Ishikawa (cell line): ENCODE data around the gene RSAD1.

Source experiments
- CEBPB ChIP-seq: IDR thresholded peaks from 2 replicates; pipeline ENCODE4 v1.6.1; 2012
- EGR1 ChIP-seq: IDR thresholded peaks from 2 replicates; pipeline ENCODE4 v1.6.1; 2012
- EP300 ChIP-seq: IDR thresholded peaks from 2 replicates; pipeline ENCODE4 v1.6.1; 2012; ENCODE audit warnings: borderline replicate concordance
- MAX ChIP-seq: IDR thresholded peaks from 2 replicates; pipeline ENCODE4 v1.6.1; 2012
- RAD21 ChIP-seq: IDR thresholded peaks from 2 replicates; pipeline ENCODE4 v1.6.1; 2012; ENCODE audit warnings: low read depth

DNA sequence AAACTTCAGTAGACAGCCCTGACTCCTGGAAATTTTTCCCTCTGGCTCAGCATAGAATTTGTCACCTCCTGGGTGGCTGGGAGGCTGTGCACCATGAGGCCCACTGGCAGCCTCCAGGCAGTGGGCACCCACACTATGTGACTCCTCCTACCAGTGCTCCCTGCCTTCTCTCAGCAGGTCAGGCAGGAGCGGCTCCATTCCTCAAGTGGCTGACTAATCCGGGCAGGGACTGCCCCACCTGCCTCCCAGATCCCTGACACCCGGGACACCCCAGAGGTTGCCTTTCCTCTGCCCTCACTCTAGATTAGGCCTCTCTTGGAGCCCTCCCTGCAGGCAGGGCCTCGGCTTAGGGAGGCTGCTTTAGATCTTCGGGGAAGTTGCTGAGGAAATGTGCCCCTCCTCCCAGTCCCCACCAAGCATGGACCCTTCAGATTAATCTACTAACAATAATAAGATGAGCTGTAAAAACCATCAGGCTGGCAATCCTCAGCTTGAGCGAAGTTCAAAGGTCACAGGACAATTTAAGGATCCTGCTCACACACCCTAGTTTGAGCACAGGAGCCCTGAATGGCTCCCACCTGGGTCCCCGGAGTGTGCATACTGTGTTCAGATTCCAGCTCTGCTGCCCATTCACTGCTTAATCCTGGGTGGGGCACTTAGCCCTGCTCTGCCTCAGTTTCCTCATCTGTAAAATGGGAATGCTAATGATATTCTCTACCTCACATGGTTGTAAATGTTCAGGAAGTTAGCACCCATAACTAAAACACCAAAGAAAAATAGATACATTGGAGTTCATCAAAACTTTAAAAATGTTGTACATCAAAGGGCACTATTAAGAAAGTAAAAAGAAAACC, 19.6 kb downstream of the RSAD1 start:
- TF ChIP-seq EGR1 (no peak), MAX (no peak), RAD21 (no peak), EP300 (no peak), CEBPB (no peak)
